Fibroblast of lung (primary cell): ENCODE results near the gene MPHOSPH10. TPM values are rescaled to one million over a fixed set of nuclear protein-coding genes. Genes with fewer than 3 reads are reported as not detected.
"Not testable (repeated sequence)": the region's sequence is repeated elsewhere in the genome, so short reads cannot be mapped to it uniquely, and the experiment has no call there.

Source experiments
- DNase-seq, 2 donors: peaks; one replicate each; pipeline versions ENCODE4 v3.0.0 to v3.0.0-alpha.2; 2010; ENCODE audit warnings: low read depth in 2 of 2
- H2AFZ ChIP-seq: 2 replicates; pipeline ENCODE4 v1.5.1; 2012; ENCODE audit warnings: low read length, control low read depth, inconsistent platforms
- H3K27ac ChIP-seq: 2 replicates; pipeline ENCODE4 v1.5.1; 2011; ENCODE audit warnings: low read length, control low read depth; ENCODE audit not compliant: insufficient read depth
- H3K27me3 ChIP-seq: 2 replicates; pipeline ENCODE4 v1.5.1; 2011; ENCODE audit warnings: mild to moderate bottlenecking, low read length; ENCODE audit not compliant: control insufficient read depth, insufficient read depth
- H3K36me3 ChIP-seq: 2 replicates; pipeline ENCODE4 v1.5.1; 2011; ENCODE audit warnings: low read length; ENCODE audit not compliant: control insufficient read depth, insufficient read depth
- H3K4me1 ChIP-seq: 2 replicates; pipeline ENCODE4 v1.5.1; 2011; ENCODE audit warnings: low read length; ENCODE audit not compliant: control insufficient read depth, insufficient read depth; ENCODE audit errors: extremely low read depth
- H3K4me2 ChIP-seq: 2 replicates; pipeline ENCODE4 v1.5.1; 2011; ENCODE audit warnings: low read length, control low read depth; ENCODE audit not compliant: insufficient read depth; ENCODE audit errors: extremely low read depth
- H3K4me3 ChIP-seq, 4 experiments: fragments of 200-600 bp in 1 of 4; sonication (generic) in 1 of 4; replicated peaks in 1 of 4; 2 replicates each; pipeline ENCODE4 v1.5.1; 2011 to 2016; ENCODE audit warnings: low read length in 4 of 4, low read depth in 3 of 4, mild to moderate bottlenecking in 3 of 4, control low read depth in 2 of 4, inconsistent platforms in 1 of 4, mixed read lengths in 1 of 4; ENCODE audit not compliant: insufficient read depth in 1 of 4; ENCODE audit errors: control extremely low read depth in 1 of 4
- H3K79me2 ChIP-seq: 2 replicates; pipeline ENCODE4 v1.5.1; 2012; ENCODE audit warnings: mild to moderate bottlenecking, low read length, inconsistent platforms; ENCODE audit not compliant: control insufficient read depth, insufficient read depth
- H3K9ac ChIP-seq: 2 replicates; pipeline ENCODE4 v1.5.1; 2011; ENCODE audit warnings: mild to moderate bottlenecking, low read length, control low read depth; ENCODE audit not compliant: insufficient read depth
- H3K9me3 ChIP-seq: 2 replicates; pipeline ENCODE4 v1.5.1; 2012; ENCODE audit warnings: low read depth, low read length; ENCODE audit not compliant: control insufficient read depth, insufficient read depth
- H4K20me1 ChIP-seq: 2 replicates; pipeline ENCODE4 v1.5.1; 2011; ENCODE audit warnings: low read length; ENCODE audit not compliant: control insufficient read depth, insufficient read depth; ENCODE audit errors: extremely low read depth
- CTCF ChIP-seq, 2 donors: IDR thresholded peaks in 1 of 2; conservative IDR thresholded peaks in 1 of 2; 1 replicate in 1 of 2; 2 replicates in 1 of 2; pipeline ENCODE4 v1.5.1; 2011 to 2012; ENCODE audit warnings: low read length in 2 of 2, control low read depth in 1 of 2, inconsistent platforms in 1 of 2, low read depth in 1 of 2, mild to moderate bottlenecking in 1 of 2
- EZH2 ChIP-seq: IDR thresholded peaks from 2 replicates; pipeline ENCODE4 v1.5.1; 2012; ENCODE audit warnings: low read length, control low read depth, mild to moderate bottlenecking; ENCODE audit errors: missing control alignments
- polyA plus RNA-seq, 2 donors: library from polyadenylated mRNA; depleted of rRNA in 1 of 2; stranded (reverse) in 1 of 2; unstranded in 1 of 2; fragments of >200 nt; gene quantifications; 2 replicates each; pipeline ENCODE4 v1.2.1, GENCODE V29; 2011 to 2012; ENCODE audit warnings: missing spikeins in 1 of 2
- total RNA-seq: library from RNA; depleted of rRNA; stranded (reverse); fragments of >200 nt; gene quantifications from 2 replicates; pipeline ENCODE4 v1.2.1, GENCODE V29; 2014

Gene MPHOSPH10
- total and polyA plus RNA-seq, 2 donors (not counting 1 experiment from before 2014, with no cell fraction given), result 14.7 to 26.2 TPM

DNA sequence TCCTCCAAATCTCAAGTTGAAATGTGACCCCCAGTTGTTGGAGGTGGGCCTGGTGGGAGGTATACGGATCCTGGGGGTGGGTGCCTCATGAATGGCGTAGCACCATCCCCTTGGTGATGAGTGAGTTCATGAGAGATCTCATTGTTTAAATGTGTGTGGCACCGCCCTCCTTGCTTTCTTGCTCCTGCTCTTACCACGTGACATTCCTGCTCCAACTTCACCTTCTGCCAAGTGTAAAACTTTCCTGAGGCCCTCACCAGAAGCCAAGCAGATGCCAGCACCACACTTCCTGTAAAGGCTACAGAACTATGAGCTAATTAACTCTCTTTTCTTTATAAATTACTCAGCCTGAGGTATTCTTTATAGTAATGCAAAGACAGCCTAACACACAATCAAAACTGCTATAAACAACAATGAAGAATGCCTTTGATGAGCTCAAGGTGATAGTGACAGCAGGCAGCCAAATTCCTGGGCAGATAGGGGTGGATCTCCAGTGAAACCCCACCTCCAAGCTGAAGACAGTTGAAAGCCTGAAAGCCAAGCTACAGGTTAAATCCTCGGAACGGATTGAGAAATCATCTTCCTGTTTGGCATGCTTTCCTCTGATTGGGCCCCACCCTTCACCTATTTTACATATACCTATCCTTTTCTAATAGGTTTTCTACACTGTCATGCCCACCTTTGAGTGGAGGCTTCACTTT, 27.3 kb upstream of the MPHOSPH10 start:
- Histone ChIP-seq H3K27ac (no peak overlapping the region), H3K36me3 (no peaks in the 10 kb centered on the region), H3K4me1 (peaks cover 10% of the 10 kb centered on the region), H2AFZ (no peak overlapping the region), H3K27me3 (no peaks in the 10 kb centered on the region), H3K4me3 (no peak overlapping the region), H3K4me2 (no peak overlapping the region), H3K9me3 (no peaks in the 10 kb centered on the region), H4K20me1 (no peaks in the 10 kb centered on the region), H3K9ac (no peak overlapping the region), H3K79me2 (no peaks in the 10 kb centered on the region)
- DNase-seq, result no peak
- TF ChIP-seq EZH2, result no peak
- TF ChIP-seq CTCF (conservative IDR thresholded peaks at IDR 0.05 in 1 of 2, IDR thresholded peaks at IDR 0.05 in 1 of 2; ENCODE audit: low read depth in 1 of 2, low read length in 2 of 2), result no peak

GRCh38 chr2:71103809-71104208, 26.6 kb upstream of the MPHOSPH10 start:
- Histone ChIP-seq H3K4me2 (no peak overlapping the region), H3K27ac (no peak overlapping the region), H3K79me2 (no peaks in the 10 kb centered on the region), H3K9ac (no peak overlapping the region), H3K36me3 (no peaks in the 10 kb centered on the region), H3K9me3 (no peaks in the 10 kb centered on the region), H3K4me3 (no peak overlapping the region), H4K20me1 (no peaks in the 10 kb centered on the region), H2AFZ (no peak overlapping the region), H3K4me1 (peaks cover 10% of the 10 kb centered on the region), H3K27me3 (no peaks in the 10 kb centered on the region)
- TF ChIP-seq EZH2, result no peak
- no peak for TF ChIP-seq CTCF (conservative IDR thresholded peaks at IDR 0.05 in 1 of 2, IDR thresholded peaks at IDR 0.05 in 1 of 2; ENCODE audit: low read depth in 1 of 2, low read length in 2 of 2)
- no peak for DNase-seq

DNA sequence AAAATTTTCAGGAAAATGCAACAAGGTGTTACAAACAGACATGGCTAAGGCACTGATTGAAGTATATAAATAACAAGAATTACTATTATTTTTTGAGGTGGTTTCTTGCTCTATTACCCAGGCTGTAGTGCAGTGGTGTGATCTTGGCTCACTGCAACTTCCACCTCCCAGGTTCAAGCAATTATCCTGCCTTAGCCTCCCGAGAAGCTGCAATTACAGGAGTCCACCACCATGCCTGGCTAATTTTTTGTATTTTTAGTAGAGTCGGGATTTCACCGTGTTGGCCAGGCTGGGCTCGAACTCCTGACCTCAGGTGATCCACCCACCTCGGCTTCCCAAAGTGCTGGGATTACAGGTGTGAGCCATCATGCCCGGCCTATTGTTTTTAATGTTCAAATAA, 24.0 kb upstream of the MPHOSPH10 start:
- H3K79me2 ChIP-seq, H3K4me1 ChIP-seq, DNase-seq, H3K27ac ChIP-seq, H3K9me3 ChIP-seq, H3K36me3 ChIP-seq, H4K20me1 ChIP-seq, H3K4me3 ChIP-seq, H2AFZ ChIP-seq, H3K27me3 ChIP-seq, H3K9ac ChIP-seq, H3K4me2 ChIP-seq: not testable (repeated sequence)
